NB4 (cell line): ENCODE results near the gene CRIM1.

Source experiments
- MYC ChIP-seq: IDR thresholded peaks from 2 replicates; pipeline ENCODE4 v1.6.1; 2011; ENCODE audit warnings: low read depth, low read length
- POLR2A ChIP-seq: IDR thresholded peaks from 2 replicates; pipeline ENCODE4 v1.6.1; 2011; ENCODE audit warnings: mild to moderate bottlenecking; ENCODE audit not compliant: insufficient read length; ENCODE audit errors: extremely low read depth
- TF ChIP-seq, protein P1 (sequence below): IDR thresholded peaks from 2 replicates; pipeline ENCODE4 v1.6.1; 2011; ENCODE audit warnings: low read depth, low read length
- TF ChIP-seq, protein P2 (sequence below): IDR thresholded peaks from one replicate; pipeline ENCODE4 v1.5.1; 2012; ENCODE audit warnings: low read depth, low read length

DNA sequence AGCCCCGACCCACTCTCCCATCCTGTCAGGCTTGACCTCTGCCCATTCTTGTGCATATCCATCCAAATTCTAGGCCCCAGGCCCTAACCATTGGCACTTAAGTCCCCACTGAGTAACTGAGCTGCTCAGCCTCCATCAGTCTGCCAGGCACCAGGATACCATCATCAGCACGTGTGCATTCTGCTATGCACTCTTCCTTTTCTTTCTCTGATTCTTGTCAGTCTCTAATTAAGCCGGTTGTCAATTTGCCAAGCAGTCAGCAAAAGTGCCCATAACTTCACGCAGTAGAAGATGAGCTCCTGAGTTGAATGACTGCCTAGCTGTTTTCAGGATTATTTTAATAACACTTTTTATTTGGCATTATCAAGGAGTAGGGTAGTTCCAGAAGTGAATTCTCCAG, 135.2 kb downstream of the CRIM1 start:
- TF ChIP-seq, protein P1, sequence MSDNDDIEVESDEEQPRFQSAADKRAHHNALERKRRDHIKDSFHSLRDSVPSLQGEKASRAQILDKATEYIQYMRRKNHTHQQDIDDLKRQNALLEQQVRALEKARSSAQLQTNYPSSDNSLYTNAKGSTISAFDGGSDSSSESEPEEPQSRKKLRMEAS, result no peak
- TF ChIP-seq POLR2A, result no peak
- TF ChIP-seq, protein P2, sequence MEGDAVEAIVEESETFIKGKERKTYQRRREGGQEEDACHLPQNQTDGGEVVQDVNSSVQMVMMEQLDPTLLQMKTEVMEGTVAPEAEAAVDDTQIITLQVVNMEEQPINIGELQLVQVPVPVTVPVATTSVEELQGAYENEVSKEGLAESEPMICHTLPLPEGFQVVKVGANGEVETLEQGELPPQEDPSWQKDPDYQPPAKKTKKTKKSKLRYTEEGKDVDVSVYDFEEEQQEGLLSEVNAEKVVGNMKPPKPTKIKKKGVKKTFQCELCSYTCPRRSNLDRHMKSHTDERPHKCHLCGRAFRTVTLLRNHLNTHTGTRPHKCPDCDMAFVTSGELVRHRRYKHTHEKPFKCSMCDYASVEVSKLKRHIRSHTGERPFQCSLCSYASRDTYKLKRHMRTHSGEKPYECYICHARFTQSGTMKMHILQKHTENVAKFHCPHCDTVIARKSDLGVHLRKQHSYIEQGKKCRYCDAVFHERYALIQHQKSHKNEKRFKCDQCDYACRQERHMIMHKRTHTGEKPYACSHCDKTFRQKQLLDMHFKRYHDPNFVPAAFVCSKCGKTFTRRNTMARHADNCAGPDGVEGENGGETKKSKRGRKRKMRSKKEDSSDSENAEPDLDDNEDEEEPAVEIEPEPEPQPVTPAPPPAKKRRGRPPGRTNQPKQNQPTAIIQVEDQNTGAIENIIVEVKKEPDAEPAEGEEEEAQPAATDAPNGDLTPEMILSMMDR, result no peak
- no peak for TF ChIP-seq MYC
